Neural cell (in vitro differentiated cells): ENCODE data around the gene DNAH3. TPM values are rescaled to one million over a fixed set of nuclear protein-coding genes. Genes with fewer than 3 reads are reported as not detected.

ENCODE experiments used
- H2AFZ ChIP-seq: fragments of 200-600, 300-800 bp; sonication (generic), shearing (Covaris generic); 2 replicates; pipeline ENCODE4 v1.6.0; 2014; ENCODE audit warnings: low read depth, mild to moderate bottlenecking, antibody characterized with exemption, low read length, moderate library complexity
- H3F3A ChIP-seq: fragments of 200-600 bp; shearing (Covaris generic); 2 replicates; pipeline ENCODE4 v1.6.1; 2016; ENCODE audit warnings: mild to moderate bottlenecking, moderate library complexity, mixed read lengths, antibody characterized with exemption, low read length; ENCODE audit not compliant: insufficient read depth, poor library complexity, severe bottlenecking
- H3K27ac ChIP-seq: fragments of 200-600, 300-800 bp; sonication (generic), shearing (Covaris generic); 2 replicates; pipeline ENCODE4 v1.5.1; 2014; ENCODE audit warnings: mild to moderate bottlenecking, low read length, moderate library complexity
- H3K27me3 ChIP-seq: fragments of 300-800, 200-600 bp; sonication (generic), shearing (Covaris generic); 2 replicates; pipeline ENCODE4 v1.6.0; 2014; ENCODE audit warnings: mild to moderate bottlenecking, low read depth, low read length, moderate library complexity; ENCODE audit not compliant: insufficient read depth
- H3K36me3 ChIP-seq: fragments of 300-800, 200-600 bp; sonication (generic), shearing (Covaris generic); 2 replicates; pipeline ENCODE4 v1.5.1; 2014; ENCODE audit warnings: mild to moderate bottlenecking, antibody characterized with exemption, low read length, moderate library complexity; ENCODE audit not compliant: insufficient read depth
- H3K4me2 ChIP-seq: fragments of 300-800, 200-600 bp; sonication (generic), shearing (Covaris generic); 2 replicates; pipeline ENCODE4 v1.6.0; 2014; ENCODE audit warnings: mild to moderate bottlenecking, low read length
- H3K4me3 ChIP-seq: fragments of 300-800, 200-600 bp; sonication (generic), shearing (Covaris generic); 2 replicates; pipeline ENCODE4 v1.5.1; 2014; ENCODE audit warnings: mild to moderate bottlenecking, low read length, moderate library complexity
- H3K79me2 ChIP-seq: fragments of 200-600 bp; shearing (Covaris generic); replicated peaks from 2 replicates; pipeline ENCODE4 v1.6.0; 2014; ENCODE audit warnings: mild to moderate bottlenecking, low read length, moderate library complexity; ENCODE audit not compliant: insufficient read depth
- H3K9ac ChIP-seq: fragments of 300-800, 200-600 bp; sonication (generic), shearing (Covaris generic); 2 replicates; pipeline ENCODE4 v1.6.1; 2016; ENCODE audit warnings: mild to moderate bottlenecking, low read length, mixed read lengths
- H3K9me2 ChIP-seq: fragments of 200-600 bp; shearing (Covaris generic); 2 replicates; pipeline ENCODE4 v1.6.1; 2016; ENCODE audit warnings: mild to moderate bottlenecking, low read length, mixed read lengths; ENCODE audit not compliant: insufficient read depth
- H3K9me3 ChIP-seq: fragments of 200-600, 300-800 bp; sonication (generic), shearing (Covaris generic); 2 replicates; pipeline ENCODE4 v1.6.1; 2016; ENCODE audit warnings: mild to moderate bottlenecking, mixed run types, low read length, moderate library complexity, mixed read lengths
- H4K20me1 ChIP-seq: fragments of 200-600 bp; shearing (Covaris generic); 2 replicates; pipeline ENCODE4 v1.6.1; 2016; ENCODE audit warnings: mild to moderate bottlenecking, mixed run types; ENCODE audit not compliant: insufficient read depth
- EP300 ChIP-seq: fragments of 450-650 bp; conservative IDR thresholded peaks from 2 replicates; pipeline ENCODE4 v1.6.1; 2014; ENCODE audit warnings: antibody characterized with exemption, mild to moderate bottlenecking, moderate library complexity; ENCODE audit not compliant: poor library complexity, severe bottlenecking
- EZH2 ChIP-seq: fragments of 200-600, 300-800 bp; shearing (Covaris generic), sonication (generic); IDR thresholded peaks from 2 replicates; pipeline ENCODE4 v1.6.1; 2014; ENCODE audit warnings: antibody characterized with exemption, low read length, borderline replicate concordance, mild to moderate bottlenecking; ENCODE audit not compliant: insufficient read depth, poor library complexity, severe bottlenecking
- MXI1 ChIP-seq: fragments of 450-650 bp; conservative IDR thresholded peaks from 2 replicates; pipeline ENCODE4 v1.6.1; 2014; ENCODE audit warnings: antibody characterized with exemption, mild to moderate bottlenecking; ENCODE audit not compliant: poor library complexity, severe bottlenecking
- POLR2AphosphoS5 ChIP-seq: IDR thresholded peaks from 2 replicates; pipeline ENCODE4 v1.6.1; 2012
- RAD21 ChIP-seq: fragments of 450-650 bp; conservative IDR thresholded peaks from 2 replicates; pipeline ENCODE4 v1.6.1; 2014; ENCODE audit warnings: antibody characterized with exemption, mild to moderate bottlenecking, moderate library complexity
- REST ChIP-seq: IDR thresholded peaks from 2 replicates; pipeline ENCODE4 v1.6.1; 2012; ENCODE audit warnings: borderline replicate concordance
- SMC3 ChIP-seq: fragments of 450-650 bp; conservative IDR thresholded peaks from 2 replicates; pipeline ENCODE4 v1.6.1; 2014; ENCODE audit warnings: antibody characterized with exemption, mild to moderate bottlenecking, moderate library complexity; ENCODE audit not compliant: poor library complexity
- TAF1 ChIP-seq: IDR thresholded peaks from 2 replicates; pipeline ENCODE4 v1.6.1; 2012; ENCODE audit warnings: low read depth
- polyA minus RNA-seq: library from RNA; depleted of rRNA, polyadenylated mRNA; stranded (reverse); fragments of >200 nt; gene quantifications from 2 replicates; pipeline ENCODE4 v1.2.3, GENCODE V29; 2014
- polyA plus RNA-seq: library from polyadenylated mRNA; depleted of rRNA; stranded (reverse); fragments of >200 nt; gene quantifications from 2 replicates; pipeline ENCODE4 v1.2.3, GENCODE V29; 2014
- TF ChIP-seq, protein P1 (sequence below): fragments of 450-650 bp; IDR thresholded peaks from 2 replicates; pipeline ENCODE4 v1.5.1; 2014; ENCODE audit warnings: antibody characterized with exemption, mild to moderate bottlenecking, moderate library complexity; ENCODE audit not compliant: poor library complexity, severe bottlenecking

Gene DNAH3
- polyA plus RNA-seq (0.06 TPM in 1 of 2 replicates, not detected in the other), polyA minus RNA-seq (0.24 TPM in 1 of 2 replicates, not detected in the other)

GRCh38 chr16:21150375-21151001 is at the start of gene DNAH3:
TSS of gene DNAH3 (minus strand) at chr16:21150846. CDS start at chr16:21150319, 527 bp downstream.
- no peaks in the 10 kb centered on the region for H4K20me1 ChIP-seq
- no peak for TF ChIP-seq TAF1
- TF ChIP-seq REST = no peak
- no peak for TF ChIP-seq EZH2
- TF ChIP-seq, protein P1, sequence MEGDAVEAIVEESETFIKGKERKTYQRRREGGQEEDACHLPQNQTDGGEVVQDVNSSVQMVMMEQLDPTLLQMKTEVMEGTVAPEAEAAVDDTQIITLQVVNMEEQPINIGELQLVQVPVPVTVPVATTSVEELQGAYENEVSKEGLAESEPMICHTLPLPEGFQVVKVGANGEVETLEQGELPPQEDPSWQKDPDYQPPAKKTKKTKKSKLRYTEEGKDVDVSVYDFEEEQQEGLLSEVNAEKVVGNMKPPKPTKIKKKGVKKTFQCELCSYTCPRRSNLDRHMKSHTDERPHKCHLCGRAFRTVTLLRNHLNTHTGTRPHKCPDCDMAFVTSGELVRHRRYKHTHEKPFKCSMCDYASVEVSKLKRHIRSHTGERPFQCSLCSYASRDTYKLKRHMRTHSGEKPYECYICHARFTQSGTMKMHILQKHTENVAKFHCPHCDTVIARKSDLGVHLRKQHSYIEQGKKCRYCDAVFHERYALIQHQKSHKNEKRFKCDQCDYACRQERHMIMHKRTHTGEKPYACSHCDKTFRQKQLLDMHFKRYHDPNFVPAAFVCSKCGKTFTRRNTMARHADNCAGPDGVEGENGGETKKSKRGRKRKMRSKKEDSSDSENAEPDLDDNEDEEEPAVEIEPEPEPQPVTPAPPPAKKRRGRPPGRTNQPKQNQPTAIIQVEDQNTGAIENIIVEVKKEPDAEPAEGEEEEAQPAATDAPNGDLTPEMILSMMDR = no peak
- no peak for TF ChIP-seq POLR2AphosphoS5
- TF ChIP-seq SMC3 = no peak
- TF ChIP-seq RAD21 = no peak
- no peaks in the 10 kb centered on the region for H3K9me2 ChIP-seq
- H3F3A ChIP-seq = no peaks in the 10 kb centered on the region
- H3K27ac ChIP-seq = no peak within 1 kb of the TSS
- H3K36me3 ChIP-seq = no peaks in the 10 kb centered on the region
- H3K9me3 ChIP-seq = no peaks in the 10 kb centered on the region
- no peak within 1 kb of the TSS for H3K4me3 ChIP-seq
- no peak within 1 kb of the TSS for H3K4me2 ChIP-seq
- H2AFZ ChIP-seq = no peak within 1 kb of the TSS
- H3K27me3 ChIP-seq = no peaks in the 10 kb centered on the region
- no peaks in the 10 kb centered on the region for H3K79me2 ChIP-seq
- no peak within 1 kb of the TSS for H3K9ac ChIP-seq

DNA sequence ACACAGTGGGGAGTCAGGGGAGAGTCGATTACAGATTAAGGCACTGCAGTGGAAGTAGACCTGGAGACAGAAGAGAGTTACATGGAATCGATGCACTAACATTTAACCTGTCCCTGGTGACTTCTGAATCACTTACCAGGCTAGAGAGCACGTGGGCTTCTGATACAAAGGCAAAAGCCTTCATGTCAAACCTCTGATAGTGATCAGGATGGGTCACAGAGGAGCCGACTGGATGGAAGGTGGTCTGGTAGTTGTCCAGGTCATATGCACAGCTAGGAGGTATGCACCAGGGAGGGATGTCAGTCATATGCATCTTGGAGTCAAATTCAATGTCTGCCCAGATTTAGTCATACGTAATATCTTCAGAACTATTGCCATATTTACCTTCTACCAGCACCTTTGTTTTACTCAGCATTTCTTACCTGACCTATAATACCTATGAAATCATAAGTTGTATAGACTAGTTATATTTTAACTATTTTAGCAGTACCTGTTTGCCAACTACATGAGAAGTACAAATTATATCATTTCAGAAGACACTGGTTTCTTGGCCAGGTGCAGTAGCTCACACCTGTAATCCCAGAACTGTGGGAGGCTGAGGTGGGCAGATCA is 49.1 kb upstream of the DNAH3 start:
- Histone ChIP-seq H3K9ac (no peak overlapping the region), H3K79me2 (no peaks in the 10 kb centered on the region), H3K4me3 (no peak overlapping the region), H3K9me2 (no peaks in the 10 kb centered on the region), H3K9me3 (no peaks in the 10 kb centered on the region), H2AFZ (no peak overlapping the region), H3K36me3 (no peaks in the 10 kb centered on the region), H3K4me2 (no peak overlapping the region), H4K20me1 (no peaks in the 10 kb centered on the region), H3F3A (no peaks in the 10 kb centered on the region), H3K27me3 (no peaks in the 10 kb centered on the region), H3K27ac (no peak overlapping the region)
- TF ChIP-seq, protein P1 = no peak
- TF ChIP-seq EZH2 (no peak), POLR2AphosphoS5 (no peak), EP300 (no peak), SMC3 (no peak), MXI1 (no peak), RAD21 (no peak)
